Cardiac septum (tissue), 1 donor: ENCODE measurements around the gene CC2D1A. TPM values are rescaled to one million over a fixed set of nuclear protein-coding genes. Genes with fewer than 3 reads are reported as not detected.
"Not testable (repeated sequence)": the region's sequence is repeated elsewhere in the genome, so short reads cannot be mapped to it uniquely, and the experiment has no call there.

Experiments
- DNase-seq: peaks from one replicate; pipeline ENCODE4 v3.0.0-alpha.2; 2020; ENCODE audit warnings: low spot score
- intact Hi-C: fragments of 100-400 bp; cut with DNase I; formaldehyde crosslinking; loops from one replicate; pipeline ENCODE4 v1.14.0; 2022
- microRNA-seq: library from miRNA; unstranded; fragments of <30 nt; microRNA quantifications from one replicate; pipeline ENCODE4 v1.2.0, GENCODE V29; 2020
- total RNA-seq: library from RNA; stranded (reverse); fragmentation: NEBNext Ultra II Directional; extraction: Animal tissue kit (Norgen Biotek cat#: 25700); gene quantifications from one replicate; pipeline ENCODE4 v1.2.1, GENCODE V29; 2021
- donor health status: DM: no; HTN: no; CAD: no.

Gene CC2D1A
- total RNA-seq, 1 donor from 2014 or later = 19.5 TPM

- intact Hi-C loops = no loop called here
- no peak for DNase-seq
These were observed 63.0 kb downstream of the CC2D1A start for GRCh38 chr19:13968999-13969398.

GRCh38 chr19:13969897-13970296 is 63.9 kb downstream of the CC2D1A start:
- no peak for DNase-seq
- intact Hi-C loops = no loop called here

GRCh38 chr19:13971868-13972267 is 65.9 kb downstream of the CC2D1A start:
- intact Hi-C loops, DNase-seq: not testable (repeated sequence)

- DNase-seq = no peak
- intact Hi-C loops = no loop called here
These were observed 66.6 kb downstream of the CC2D1A start for GRCh38 chr19:13972368-13973155.

GRCh38 chr19:13973479-13973878 is 67.5 kb downstream of the CC2D1A start:
- intact Hi-C loops, DNase-seq: not testable (repeated sequence)

- no peak for DNase-seq
- intact Hi-C loops = no loop called here
These were observed 68.1 kb downstream of the CC2D1A start for GRCh38 chr19:13974073-13974472.

- intact Hi-C loops = no loop called here
- no peak for DNase-seq
These were observed 69.9 kb downstream of the CC2D1A start for GRCh38 chr19:13975870-13976269.

- intact Hi-C loops = no loop called here
- DNase-seq = no peak
These were observed 70.4 kb downstream of the CC2D1A start for GRCh38 chr19:13976446-13976845.

GRCh38 chr19:13977803-13978202 is 71.8 kb downstream of the CC2D1A start:
- DNase-seq = no peak
- intact Hi-C loops = no loop called here

- intact Hi-C loops = no loop called here
- DNase-seq = peak; percentile 89
These were observed 72.6 kb downstream of the CC2D1A start for GRCh38 chr19:13978351-13979243.

GRCh38 chr19:13979244-13979615 is 73.2 kb downstream of the CC2D1A start:
- DNase-seq = no peak

GRCh38 chr19:13979686-13980085 is 73.7 kb downstream of the CC2D1A start:
- intact Hi-C loops = no loop called here
- DNase-seq = no peak

More at GRCh38 chr19:13979244-13979615, 73.2 kb downstream of the CC2D1A start:
- intact Hi-C loops = no loop called here

- intact Hi-C loops = no loop called here
- no peak for DNase-seq
These were observed 74.3 kb downstream of the CC2D1A start for GRCh38 chr19:13980340-13980739.

Small RNAs within 50 kb of the gene (microRNA-seq; reads per million reads assigned to microRNA genes)
- 311 reads per million, percentile 72 among the genes with 10 or more reads in this experiment for gene MIR181C
- 149 reads per million, percentile 61 among the genes with 10 or more reads in this experiment for gene MIR181D

Other genes starting within 250 kb of the CC2D1A start
- gene MRI1, start 141.7 kb upstream of the CC2D1A start, total RNA-seq = 15.4 TPM
- gene C19orf53, start 131.7 kb upstream of the CC2D1A start, total RNA-seq = 91.2 TPM
- gene ZSWIM4, start 110.8 kb upstream of the CC2D1A start, total RNA-seq = 3.9 TPM
- gene NANOS3, start 29.1 kb upstream of the CC2D1A start, total RNA-seq = 0.78 TPM
- 0.35 TPM for gene BRME1, start 84 bp upstream of the CC2D1A start, total RNA-seq
- gene PODNL1, start 32.2 kb downstream of the CC2D1A start, total RNA-seq = 3.5 TPM
- 17.0 TPM for gene DCAF15, start 46.3 kb downstream of the CC2D1A start, total RNA-seq
- 13.4 TPM for gene RFX1, start 100.1 kb downstream of the CC2D1A start, total RNA-seq
- not detected for gene RLN3, start 121.9 kb downstream of the CC2D1A start, total RNA-seq
- gene IL27RA, start 125.6 kb downstream of the CC2D1A start, total RNA-seq = 3.0 TPM
- 0.46 TPM for gene PALM3, start 155.9 kb downstream of the CC2D1A start, total RNA-seq
- gene MISP3, start 166.6 kb downstream of the CC2D1A start, total RNA-seq = 7.9 TPM
- gene C19orf67, start 179.6 kb downstream of the CC2D1A start, total RNA-seq = not detected
- 41.8 TPM for gene SAMD1, start 184.6 kb downstream of the CC2D1A start, total RNA-seq
- gene PRKACA, start 211.6 kb downstream of the CC2D1A start, total RNA-seq = 487 TPM
- gene ASF1B, start 230.4 kb downstream of the CC2D1A start, total RNA-seq = 0.70 TPM